NCI-H2171 (cell line): Measurements from ENCODE around the gene SEC23A.
"Not testable (repeated sequence)": the region's sequence is repeated elsewhere in the genome, so short reads cannot be mapped to it uniquely, and the experiment has no call there.

Source experiments
- DNase-seq: peaks from one replicate; lab custom pipeline; 2025; lab: John Stamatoyannopoulos, UW

Gene SEC23A

DNA sequence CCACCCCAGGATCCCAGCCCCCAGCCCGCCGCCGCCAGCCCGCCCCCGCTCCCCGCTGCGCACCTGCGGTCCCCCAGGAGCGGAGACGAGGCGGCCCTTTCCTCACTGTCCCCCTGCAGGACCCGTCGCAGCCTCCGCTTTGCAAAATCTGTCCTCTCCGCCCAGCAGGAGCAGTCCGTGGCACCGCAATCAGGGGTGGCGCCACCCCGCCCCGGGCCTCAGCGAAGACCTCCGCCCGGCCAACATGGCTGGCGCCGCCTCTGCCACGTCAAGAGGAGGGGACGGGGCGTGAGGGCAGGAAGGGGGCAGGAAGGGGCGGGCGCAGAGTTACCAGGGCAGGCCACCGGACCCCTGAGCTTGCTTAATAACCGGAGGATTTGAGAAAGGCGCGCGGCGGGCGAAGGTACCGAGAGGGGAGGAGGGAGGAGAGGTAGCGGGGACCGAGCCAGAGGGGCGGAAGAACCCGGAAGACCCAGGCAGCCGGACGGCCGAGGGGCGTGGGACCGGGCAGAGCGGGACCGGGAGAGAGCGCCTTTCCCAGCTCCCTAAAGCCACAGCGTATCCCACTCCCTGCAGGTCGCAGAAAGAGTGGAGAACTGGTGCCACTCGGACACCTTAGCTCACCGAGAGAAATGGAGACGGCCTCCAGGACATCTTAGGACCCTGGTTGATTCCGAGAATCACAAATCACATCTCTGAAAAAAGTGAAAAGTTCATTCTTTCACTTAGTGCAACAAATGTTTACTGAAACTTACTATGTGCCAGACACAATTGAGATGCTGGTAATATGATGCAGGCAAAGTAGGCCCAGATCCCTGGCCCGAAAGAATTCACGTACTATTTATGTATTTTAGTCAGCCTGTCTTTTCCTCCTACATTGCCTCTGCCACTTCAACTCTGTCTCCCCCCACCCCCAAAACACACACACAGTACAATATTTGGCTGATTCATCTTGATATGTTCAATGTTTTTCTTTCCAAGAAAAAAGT, at the start of gene SEC23A:
SEC23A (minus strand) TSS at position 267 of the 989 bp plus-strand sequence. CDS start 7,117 bp downstream, outside the sequence.
- DNase-seq = peak; percentile 90

DNA sequence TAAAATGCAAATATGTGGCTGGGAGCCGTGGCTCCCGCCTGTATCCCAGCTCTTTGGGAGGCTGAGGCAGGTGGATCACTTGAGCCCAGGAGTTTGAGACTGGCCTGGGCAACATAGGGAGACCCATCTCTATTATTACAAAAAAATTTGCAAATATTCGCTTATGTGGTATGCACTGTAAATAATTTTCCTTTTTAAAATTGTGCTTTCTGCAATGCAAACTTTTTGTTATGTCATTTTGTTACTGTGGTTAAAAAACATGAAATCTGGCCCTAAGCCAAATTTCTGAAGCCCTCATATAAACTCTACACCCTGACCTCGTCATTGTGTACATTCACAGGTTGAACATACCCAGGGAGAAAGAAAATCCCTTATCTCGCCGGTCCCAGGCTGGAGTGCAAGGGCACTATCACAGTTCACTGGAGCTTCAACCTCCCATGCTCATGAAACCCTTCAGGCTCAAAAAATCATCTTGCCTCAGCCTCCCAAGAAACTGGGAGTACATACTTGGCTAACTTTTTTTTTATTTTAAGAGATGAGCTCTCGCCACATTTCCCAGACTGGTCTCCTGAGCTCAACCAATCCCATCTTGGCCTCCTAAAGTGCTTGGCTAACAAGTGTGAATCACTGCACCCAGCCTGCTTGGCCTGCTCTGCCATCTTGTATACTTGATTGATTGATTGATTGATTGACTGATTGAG, 42.4 kb upstream of the SEC23A start:
- DNase-seq = no peak

DNA sequence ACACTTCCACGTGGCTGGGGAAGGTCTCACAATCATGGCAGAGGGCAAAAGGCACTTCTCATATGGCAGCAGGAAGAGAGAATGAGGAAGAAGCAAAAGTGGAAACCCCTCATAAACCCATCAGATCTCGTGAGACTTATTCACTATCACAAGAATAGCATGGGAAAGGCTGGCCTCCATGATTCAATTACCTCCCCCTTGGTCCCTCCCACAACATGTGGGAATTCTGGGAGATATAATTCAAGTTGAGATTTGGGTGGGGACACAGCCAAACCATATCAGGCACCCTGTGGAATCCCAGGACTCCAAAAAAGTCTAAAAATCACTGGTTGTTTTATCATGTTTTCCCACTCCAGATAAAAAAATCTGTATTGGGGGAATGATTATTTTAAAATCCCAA, 40.2 kb upstream of the SEC23A start:
- DNase-seq = not testable (repeated sequence)

DNA sequence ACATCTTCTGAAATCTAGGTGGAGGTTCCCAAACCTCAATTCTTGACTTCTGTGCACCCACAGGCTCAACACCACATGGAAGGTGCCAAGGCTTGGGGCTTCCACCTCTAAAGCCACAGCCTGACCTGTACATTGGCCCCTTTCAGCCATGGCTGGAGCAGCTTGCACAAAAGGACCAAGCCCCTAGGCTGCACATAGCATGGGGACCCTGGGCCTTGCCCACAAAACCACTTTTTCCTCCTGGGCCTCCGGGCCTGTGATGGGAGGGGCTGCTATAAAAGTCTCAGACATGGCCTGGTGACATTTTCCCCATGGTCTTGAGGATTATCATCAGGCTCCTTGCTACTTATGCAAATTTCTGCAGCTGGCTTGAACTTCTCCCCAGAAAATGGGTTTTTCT, 38.6 kb upstream of the SEC23A start:
- not testable (repeated sequence) for DNase-seq

DNA sequence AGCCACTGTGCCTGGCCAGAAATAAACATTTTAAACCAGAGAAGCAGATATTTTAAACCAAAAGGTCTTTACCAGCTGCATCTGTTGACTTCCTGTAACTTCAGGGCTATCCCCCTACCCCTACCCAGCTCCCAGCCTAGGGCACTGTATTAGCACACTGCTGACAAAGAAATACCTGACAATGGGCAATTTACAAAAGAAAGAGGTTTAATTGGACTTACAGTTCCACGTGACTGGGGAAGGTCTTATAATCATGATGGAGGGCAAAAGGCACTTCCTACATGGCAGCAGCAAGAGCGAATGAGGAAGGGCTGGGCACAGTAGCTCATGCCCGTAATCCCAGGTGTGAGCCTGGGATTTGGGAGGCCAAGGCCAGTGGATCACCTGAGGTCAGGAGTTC, 37.1 kb upstream of the SEC23A start:
- DNase-seq = no peak

DNA sequence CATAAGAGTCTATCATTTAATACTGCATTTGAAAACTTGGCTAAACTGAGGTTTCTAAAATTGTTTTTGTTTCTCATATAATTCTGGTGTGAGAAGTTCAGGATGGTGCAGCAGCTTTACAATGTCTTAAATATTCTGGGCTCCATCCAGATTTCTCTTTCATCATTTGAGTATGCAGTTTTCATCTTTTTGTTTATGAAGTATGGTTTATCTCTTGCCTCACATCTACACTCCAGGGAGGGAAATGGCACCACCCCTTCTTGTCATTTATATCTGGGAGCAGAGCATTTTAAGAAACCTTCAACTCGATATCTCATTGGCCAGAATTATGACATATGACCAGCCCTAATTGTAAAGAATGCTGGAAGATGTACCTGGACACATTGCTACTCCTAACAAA, 35.4 kb upstream of the SEC23A start:
- DNase-seq = no peak

DNA sequence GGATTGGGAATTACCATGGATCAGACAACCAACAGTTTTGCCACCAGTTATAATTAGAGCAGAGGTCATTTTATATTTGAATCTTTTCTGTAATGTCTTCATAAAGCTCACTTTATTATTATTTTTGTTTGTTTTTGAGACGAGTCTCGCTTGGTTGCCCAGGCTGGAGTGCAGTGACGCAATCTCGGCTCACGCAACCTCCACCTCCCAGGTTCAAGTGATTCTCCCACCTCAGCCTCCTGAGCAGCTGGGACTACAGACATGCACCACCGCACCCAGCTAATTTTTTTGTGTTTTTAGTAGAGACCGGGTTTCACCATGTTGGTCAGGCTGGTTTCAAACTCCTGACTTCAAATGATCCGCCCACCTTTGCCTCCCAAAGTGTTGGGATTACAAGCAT, 34.8 kb upstream of the SEC23A start:
- not testable (repeated sequence) for DNase-seq

DNA sequence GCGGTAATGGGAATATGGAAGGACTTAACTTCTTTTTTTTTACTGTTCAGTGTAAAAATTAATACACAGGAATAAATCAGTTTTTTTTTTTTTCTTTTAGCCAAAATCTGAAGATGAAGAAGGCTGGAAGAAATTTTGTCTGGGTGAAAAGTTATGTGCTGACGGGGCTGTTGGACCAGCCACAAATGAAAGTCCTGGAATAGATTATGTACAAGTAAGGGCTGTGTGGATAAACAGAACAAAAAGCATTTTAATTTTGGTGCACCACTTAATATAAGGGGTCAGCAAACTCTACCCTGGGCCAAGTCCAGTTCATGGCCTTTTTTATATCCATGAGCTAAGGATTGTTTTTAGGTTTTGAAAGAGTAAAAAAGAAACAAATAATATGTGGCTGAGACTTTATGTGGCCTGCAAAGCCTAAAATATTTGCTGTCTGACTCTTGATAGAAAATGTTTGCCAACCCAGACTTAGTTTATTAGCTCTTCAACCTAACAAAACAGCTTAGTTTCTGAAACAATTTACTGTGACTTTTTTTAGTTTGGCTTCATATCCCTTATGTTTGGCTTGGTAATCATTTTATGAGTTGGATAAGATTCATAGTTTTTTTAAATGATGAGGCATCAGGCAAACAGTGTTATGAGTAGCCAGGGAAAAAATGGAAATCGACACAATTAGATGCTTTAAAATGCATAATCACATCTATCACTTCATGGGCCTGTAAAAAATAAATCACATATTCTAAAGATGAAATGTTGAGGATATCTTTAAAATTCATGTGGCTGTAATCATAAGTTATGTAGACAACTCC, 19.5 kb upstream of the SEC23A start:
- DNase-seq = no peak

DNA sequence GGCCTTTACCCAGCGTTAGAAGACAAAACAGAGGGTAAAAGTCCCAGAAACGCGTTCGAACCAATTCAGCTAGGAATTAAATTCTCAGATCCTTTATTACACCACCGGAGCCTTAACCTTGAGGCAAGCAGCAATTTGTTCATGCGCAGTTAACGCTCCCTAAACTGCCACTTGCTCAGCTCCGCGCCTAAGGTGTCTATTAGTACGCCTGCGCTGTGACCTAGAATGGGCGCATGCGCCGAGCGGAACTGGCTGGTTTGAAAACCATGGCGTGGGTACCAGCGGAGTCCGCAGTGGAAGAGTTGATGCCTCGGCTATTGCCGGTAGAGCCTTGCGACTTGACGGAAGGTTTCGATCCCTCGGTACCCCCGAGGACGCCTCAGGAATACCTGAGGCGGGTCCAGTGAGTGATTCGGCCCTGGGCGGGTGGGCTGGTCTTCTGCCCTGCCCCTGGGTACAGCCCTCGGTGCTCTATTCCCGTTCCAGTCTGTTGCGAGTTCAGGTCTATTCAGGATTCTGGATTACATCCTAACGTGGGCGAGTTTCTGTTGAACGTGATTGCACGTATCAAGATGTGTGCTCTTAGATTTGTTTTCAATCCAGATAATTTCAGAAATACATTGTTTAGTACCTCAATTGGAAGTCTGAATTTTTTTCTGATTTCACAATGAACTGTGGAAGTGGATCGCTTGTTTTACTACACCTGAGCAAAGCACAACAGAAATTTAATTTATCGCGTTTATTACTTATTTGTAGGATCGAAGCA, 11.2 kb upstream of the SEC23A start, which contains the start of gene GEMIN2:
GEMIN2 (plus strand) TSS at position 251 of the 766 bp plus-strand sequence; CDS start at position 267, 16 bp downstream.
- peak; percentile 96 for DNase-seq

DNA sequence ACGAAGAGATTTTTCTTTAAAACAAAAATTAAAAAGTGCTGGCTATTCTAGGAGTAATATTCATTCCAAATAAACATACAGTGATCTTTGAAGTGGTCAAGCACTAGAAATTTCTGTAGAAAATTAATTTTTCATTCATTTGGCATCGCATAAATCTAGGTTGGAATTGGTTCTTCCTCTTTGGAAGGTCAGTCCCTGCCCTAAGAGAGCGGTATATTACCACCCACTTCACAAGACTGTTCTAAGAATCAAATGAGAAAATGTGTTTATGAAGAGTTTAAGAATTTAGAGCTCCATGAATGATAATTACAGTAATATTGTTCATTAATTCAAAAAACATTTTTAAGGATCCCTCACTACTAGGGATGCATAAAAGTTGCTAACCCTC, 10.6 kb upstream of the SEC23A start:
- no peak for DNase-seq

DNA sequence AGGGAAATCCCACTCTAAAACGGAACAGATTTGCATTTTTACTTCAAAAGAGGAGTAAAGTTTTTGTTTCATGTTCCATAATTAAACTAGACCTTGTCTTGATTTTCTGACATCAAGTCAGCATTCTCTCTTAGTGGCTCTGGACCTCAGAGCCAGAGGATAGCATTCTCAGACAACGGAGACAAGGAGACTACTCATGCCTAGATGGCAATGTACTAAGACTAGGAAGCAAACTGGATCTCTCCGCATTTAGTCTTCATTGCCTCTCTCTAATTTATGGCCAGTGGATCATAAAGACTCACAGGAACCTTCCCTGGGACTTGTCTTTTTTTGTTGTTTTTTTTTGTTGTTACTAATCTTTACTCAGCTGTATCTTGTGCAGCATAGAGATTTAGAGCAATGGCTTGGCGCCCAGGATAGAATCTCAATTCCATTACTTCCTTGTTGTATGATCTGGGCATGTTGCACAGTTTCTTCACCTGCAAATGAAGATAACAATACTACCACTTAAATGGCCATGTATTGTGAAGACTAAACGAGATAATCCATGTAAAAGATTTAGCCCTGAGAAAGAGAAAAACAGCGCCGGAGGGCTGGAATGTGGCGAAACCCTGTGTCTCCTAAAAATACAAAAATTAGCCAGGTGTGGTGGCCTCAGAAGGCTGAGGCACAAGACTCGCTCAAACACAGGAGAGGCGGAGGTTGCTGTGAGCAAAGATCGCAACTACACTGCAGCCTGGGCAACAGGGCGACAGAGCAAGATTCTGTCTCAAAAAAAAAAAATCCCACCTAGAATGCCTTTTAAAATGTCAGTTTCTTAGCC, 7.1 kb upstream of the SEC23A start:
- no peak for DNase-seq

DNA sequence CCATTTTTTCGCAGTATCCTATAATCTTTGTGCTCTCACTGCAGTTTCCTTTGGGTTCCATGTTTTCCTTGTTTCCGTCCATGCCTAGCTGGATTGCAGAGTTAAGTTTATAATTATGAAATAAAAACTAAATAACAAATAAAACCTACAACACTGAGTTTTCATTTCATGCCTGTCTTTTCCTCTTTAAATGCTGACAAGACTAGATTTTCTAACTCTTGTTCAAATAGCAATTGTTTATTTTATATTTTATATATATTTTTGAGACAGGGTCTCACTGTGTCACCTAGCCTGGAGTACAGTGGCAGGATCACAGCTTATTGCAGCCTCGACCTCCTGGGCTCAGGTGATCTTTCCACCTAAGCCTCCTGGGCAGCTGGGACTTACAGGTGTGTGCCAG, 5.8 kb upstream of the SEC23A start:
- no peak for DNase-seq

DNA sequence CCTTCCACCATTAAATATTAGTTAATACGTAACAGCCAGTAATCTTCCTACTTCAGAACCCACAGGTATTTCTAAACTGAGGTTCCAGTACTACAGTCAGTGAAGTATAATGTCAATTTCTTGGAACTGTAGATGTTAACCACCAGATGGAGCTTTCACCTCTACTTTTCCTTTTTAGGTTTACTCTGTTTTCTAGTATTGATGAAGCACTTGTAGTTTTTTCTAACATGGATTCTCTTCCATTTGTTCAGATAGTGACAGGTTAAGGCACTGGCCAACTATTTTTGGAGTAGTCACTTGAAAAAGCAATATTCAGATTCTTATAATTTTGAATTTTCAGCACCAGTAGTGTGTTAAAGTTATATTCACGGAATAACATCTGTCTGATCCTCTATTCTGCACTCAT, 4.6 kb upstream of the SEC23A start:
- peak; percentile 31 for DNase-seq

DNA sequence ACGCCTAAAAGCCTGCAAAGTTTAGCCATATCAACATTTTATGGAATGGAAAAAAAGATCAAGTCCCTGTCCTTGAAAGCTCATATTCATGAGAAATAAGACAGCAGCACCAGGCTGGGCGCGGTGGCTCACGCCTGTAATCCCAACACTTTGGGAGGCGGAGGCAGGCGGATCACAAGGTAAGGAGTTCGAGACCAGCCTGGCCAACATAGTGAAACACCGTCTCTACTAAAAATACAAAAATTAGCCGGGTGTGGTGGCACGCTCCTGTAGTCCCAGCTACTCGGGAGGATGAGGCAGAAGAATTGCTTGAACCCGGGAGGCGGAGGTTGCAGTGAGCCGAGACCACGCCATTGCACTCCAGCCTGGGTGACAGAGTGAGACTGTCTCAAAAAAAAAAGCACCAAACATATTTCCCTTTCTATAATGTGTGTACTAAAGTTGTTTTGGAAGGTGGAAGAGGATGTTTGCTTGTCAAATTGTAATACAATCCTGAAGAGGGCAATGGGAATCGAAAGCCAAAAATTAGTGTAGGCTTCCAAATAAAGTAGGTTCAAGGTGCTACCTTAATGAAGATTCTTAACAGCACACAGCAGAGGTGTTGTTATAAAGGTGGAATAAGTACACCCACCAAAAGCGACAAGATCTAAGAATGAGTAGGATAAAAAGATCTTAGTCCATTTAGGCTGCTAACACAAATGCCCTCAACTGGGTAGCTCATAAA, 1.2 kb upstream of the SEC23A start:
- DNase-seq = not testable (repeated sequence)

DNA sequence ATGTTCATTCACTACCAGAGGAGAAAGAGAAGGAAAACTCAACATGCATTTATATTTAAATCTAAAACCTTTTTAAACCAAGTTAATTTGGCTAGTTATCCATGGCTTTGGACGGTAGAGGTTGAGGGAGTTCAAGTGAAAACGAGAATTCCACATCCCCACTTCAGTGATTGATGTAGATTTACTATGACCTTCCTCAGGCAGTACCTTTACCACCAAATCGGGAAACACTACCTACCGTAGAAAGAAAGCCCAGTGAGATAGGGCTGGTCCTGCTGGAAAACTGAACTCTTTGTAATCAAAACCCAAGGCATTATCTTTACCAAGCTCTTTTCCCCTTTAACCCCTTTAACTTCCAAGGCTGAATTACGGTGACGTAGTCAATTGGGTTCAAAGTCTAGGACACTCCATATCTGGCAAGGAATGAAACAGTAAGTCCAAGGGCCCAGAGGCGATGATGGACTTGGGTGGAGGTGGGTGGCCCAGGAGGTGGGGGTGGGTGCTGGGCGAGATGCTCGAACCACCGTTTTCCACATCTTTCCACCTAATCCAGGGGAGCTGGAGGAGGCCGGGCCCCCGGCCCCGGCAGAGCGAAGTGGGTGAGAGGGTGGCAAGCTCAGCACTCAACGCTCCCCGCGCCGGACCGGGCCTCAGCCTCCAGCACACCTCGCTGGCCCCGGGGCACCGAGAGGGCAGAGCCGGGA, 618 bp downstream of the SEC23A start:
- DNase-seq = no peak

DNA sequence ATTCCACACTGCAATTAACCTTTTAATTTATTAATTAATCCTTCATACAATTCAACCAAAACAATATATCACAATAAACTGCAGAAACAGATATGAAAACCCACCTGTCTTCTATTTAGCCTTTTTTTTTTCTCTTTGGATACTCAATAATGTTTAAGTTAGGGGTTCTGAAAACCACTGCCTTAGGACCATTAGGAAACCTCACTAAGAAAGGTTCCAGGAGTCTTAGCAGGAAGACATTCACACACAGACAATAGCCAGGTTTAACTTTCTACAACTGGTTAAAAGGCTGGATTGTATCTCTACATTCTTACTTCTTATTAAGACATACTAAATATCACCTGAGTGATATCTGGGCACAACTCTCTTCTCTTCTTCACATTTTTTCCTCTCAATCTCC, 3.3 kb downstream of the SEC23A start:
- DNase-seq = no peak

DNA sequence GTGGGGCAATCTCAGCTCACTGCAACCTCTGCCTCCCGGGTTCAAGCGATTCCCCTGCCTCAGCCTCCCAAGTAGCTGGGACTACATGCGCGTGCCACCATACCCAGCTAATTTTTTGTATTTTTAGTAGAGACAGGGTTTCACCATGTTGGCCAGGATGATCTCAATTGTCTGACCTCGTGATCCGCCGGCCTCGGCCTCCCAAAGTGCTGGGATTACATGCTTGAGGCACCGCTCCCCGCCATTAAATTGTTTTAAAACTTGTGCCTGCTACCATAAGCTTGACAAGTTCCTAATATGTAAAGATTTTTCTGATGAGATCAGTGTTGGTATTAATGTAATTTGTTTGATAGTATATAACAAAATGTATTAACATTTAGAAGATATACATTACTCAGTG, 3.8 kb downstream of the SEC23A start:
- DNase-seq = not testable (repeated sequence)

DNA sequence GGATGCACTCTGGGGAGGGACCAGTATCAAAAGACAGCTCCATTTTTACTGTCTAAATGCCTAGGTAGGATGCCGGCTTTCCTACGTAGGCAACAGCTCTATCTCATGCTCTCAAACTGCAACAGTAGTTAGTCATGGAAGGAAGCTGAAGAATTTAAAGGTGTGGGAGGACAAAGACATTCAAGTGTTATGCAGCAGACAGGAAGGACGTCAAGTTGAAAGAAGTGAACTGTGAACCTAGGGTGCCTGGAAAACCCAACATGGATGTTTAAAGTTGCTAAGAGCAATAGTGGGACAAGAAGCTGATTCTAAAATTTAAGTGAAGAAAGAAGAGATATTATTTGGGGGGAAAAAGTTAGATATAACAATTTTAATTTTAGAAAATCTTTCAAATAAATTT, 5.9 kb downstream of the SEC23A start:
- no peak for DNase-seq

DNA sequence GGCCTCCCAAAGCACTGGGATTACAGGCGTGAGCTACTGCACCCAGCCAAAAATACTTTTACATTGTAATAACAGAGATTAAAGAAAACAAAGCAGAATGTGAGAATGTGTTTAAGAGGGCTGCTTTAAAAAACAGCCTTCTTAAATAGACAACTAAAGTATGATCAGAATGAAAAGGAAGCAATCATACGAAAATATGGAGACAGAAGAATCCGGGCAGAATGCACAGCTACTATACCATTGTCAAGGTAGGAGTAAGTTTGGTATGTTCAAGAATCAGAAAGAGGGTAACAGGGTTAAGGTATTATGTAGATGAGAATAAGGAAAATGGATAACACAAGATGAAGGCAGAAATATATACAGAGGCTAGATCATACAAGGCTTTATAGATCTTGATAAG, 8.5 kb downstream of the SEC23A start:
- DNase-seq = no peak
